SJCRH30 (cell line): ENCODE results near the gene RIBC1. TPM values are rescaled to one million over a fixed set of nuclear protein-coding genes. Genes with fewer than 3 reads are reported as not detected.
"Not testable (repeated sequence)": the region's sequence is repeated elsewhere in the genome, so short reads cannot be mapped to it uniquely, and the experiment has no call there.

Source experiments
- DNase-seq, 2 experiments: peaks; one replicate each; pipeline ENCODE4 v3.0.0-alpha.2; 2015 to 2020
- H3K27ac ChIP-seq: fragments of 250-450 bp; sonication (Bioruptor Pico); 2 replicates; pipeline ENCODE4 v1.5.1; 2020; ENCODE audit warnings: mild to moderate bottlenecking, moderate library complexity
- H3K27me3 ChIP-seq: fragments of 250-450 bp; sonication (Bioruptor Pico); 2 replicates; pipeline ENCODE4 v1.5.1; 2020; ENCODE audit warnings: mild to moderate bottlenecking, moderate library complexity
- H3K36me3 ChIP-seq: fragments of 250-450 bp; sonication (Bioruptor Pico); 2 replicates; pipeline ENCODE4 v1.5.1; 2020; ENCODE audit warnings: mild to moderate bottlenecking, moderate library complexity
- H3K4me1 ChIP-seq: fragments of 250-450 bp; sonication (Bioruptor Pico); 2 replicates; pipeline ENCODE4 v1.5.1; 2020; ENCODE audit warnings: mild to moderate bottlenecking, moderate library complexity
- H3K4me3 ChIP-seq: fragments of 250-450 bp; sonication (Bioruptor Pico); 2 replicates; pipeline ENCODE4 v1.5.1; 2020; ENCODE audit warnings: mild to moderate bottlenecking, moderate library complexity
- H3K9me3 ChIP-seq: fragments of 250-450 bp; sonication (Bioruptor Pico); replicated peaks from 2 replicates; pipeline ENCODE4 v1.5.1; 2020; ENCODE audit warnings: mild to moderate bottlenecking, moderate library complexity
- total RNA-seq: library from RNA; depleted of rRNA; stranded (reverse); fragments of >200 nt; shearing (Covaris generic); gene quantifications from 2 replicates; pipeline ENCODE4 v1.2.3, GENCODE V29; 2014; rRNA removed

Gene RIBC1
- total RNA-seq: 0.32 and 0.33 TPM in 2 replicates

DNA sequence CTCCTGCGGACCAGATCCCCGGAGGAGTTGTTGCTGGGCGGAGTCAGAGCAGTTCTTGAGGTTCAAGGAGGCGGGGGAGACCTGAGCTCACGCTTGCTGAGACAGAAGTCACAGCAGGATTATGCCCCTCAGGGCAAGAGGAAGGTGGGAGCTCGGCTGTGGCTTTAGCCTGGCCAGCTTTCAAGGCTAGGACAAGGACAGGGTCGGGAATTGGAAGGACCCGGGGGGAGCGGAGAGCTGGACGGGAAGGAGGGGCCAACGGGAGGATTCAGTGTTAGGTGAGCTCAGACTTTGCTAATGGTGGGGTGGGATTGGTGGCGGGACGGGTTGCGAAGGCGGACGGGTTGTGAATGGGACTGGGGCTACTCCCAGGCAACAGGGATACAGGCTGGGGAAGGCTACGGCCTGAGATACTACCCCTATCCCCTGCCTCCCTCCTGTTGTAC lies at the start of gene RIBC1:
Gene RIBC1, plus strand, starts transcription at position 13 of the 446 bp plus-strand sequence. CDS start 3,404 bp downstream, outside the sequence.
- H3K4me1 ChIP-seq: no peaks in the 10 kb centered on the region
- peak within 1 kb of the TSS; percentile 98 for H3K27ac ChIP-seq
- H3K4me3 ChIP-seq: peak within 1 kb of the TSS; percentile 89
- DNase-seq: no peak
- H3K9me3 ChIP-seq: no peaks in the 10 kb centered on the region
- H3K27me3 ChIP-seq: no peaks in the 10 kb centered on the region
- no peaks in the 10 kb centered on the region for H3K36me3 ChIP-seq

DNA sequence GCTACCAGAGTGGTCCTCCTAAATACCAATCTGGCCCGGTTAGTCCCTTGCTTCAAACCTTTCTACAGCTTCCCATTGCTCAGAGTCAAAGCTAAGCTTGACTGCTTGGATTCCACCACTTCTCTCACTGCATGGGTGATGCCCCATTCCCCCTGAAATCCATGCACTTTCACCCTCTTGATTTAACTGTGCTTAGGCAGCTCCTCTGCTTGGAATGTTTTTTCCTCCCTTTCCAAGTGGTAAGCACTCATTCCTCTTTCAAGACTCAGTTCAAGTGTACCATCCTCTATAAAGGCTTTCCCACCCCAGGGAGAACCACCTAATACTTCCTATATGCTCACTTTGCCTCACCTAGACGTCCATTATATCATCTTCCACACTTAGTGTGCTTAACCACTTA lies 49.4 kb upstream of the RIBC1 start:
- H3K27me3 ChIP-seq: no peaks in the 10 kb centered on the region
- H3K4me1 ChIP-seq: no peaks in the 10 kb centered on the region
- H3K4me3 ChIP-seq: no peak overlapping the region
- DNase-seq: no peak
- H3K36me3 ChIP-seq: 0 out of 2 replicates have a peak, but pooled peaks cover 2% of the 10 kb centered on the region
- H3K27ac ChIP-seq: no peak overlapping the region
- H3K9me3 ChIP-seq: no peaks in the 10 kb centered on the region

DNA sequence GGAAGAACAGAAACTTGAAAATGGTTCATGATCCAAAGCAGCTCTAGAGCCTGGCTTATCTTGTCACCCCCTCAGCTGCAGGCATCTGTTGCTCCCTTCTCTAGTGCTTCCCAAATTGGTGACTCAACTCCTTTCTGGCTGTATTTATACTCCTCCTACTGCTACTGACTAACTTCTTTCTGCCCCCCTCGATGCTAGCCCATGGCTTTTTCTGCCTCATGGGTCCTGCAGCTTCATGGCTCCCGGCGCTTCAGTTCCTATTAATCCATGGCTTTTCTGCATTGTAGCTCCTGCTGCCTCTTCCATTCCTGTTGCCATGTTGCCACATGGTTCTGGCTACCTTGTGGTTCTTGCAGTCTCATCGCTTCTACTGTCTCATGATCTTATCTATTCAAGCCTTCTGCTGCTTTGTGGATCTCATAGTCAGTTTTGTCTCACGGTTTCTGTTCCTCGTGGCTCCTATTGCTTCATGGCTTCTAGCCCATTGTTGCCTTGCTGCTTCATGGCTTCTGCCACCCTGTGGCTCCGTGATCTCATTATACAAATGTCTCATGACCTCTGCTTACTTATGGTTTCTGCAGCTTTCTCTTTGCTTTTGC lies 48.4 kb upstream of the RIBC1 start:
- H3K9me3 ChIP-seq: no peaks in the 10 kb centered on the region
- DNase-seq: no peak
- H3K27me3 ChIP-seq: no peaks in the 10 kb centered on the region
- H3K36me3 ChIP-seq: 0 out of 2 replicates have a peak, but pooled peaks cover 2% of the 10 kb centered on the region
- no peaks in the 10 kb centered on the region for H3K4me1 ChIP-seq
- H3K4me3 ChIP-seq: no peak overlapping the region
- H3K27ac ChIP-seq: no peak overlapping the region

DNA sequence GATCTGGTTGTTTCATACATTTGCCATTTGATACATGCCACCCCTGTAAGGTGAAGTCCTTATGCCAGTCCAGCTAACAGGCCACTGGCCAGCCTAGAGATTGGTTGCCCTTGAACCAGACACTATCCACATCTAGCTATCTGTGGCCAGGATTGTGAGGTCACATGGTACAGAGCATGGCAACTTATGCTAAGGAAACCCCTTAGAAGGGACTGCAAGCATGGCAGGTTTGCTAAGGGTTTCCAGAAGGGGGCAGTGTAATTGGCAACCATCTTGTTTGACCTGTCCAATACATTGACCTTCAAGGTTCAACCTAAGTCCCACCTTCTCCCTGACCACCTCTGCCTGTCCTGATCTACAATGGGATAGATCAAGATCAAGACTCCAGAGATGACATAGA lies 47.8 kb upstream of the RIBC1 start:
- no peak overlapping the region for H3K27ac ChIP-seq
- H3K4me3 ChIP-seq: no peak overlapping the region
- no peaks in the 10 kb centered on the region for H3K27me3 ChIP-seq
- DNase-seq: no peak
- H3K36me3 ChIP-seq: 0 out of 2 replicates have a peak, but pooled peaks cover 2% of the 10 kb centered on the region
- H3K4me1 ChIP-seq: no peaks in the 10 kb centered on the region
- H3K9me3 ChIP-seq: no peaks in the 10 kb centered on the region

DNA sequence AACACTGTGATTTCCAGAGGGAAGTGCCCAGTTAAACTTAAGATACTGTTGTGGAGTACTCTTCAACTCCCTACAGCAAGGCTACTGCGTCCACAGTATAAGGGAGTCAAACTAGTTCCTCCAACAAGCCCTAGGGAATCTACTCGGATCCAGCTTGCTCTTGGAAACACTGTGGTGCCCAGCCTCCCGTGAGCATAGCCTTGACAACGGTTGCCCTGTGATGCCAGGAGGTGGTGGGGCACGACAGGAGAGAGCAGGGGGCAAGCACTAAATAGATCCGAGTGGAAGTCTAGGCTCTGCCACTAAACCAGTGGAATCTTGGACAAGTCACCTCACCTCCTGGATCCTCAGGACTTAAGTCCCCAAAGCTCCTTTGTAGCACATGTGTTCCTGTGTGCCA lies 45.8 kb upstream of the RIBC1 start:
- no peak for DNase-seq
- Histone ChIP-seq H3K27ac (no peak overlapping the region), H3K36me3 (0 out of 2 replicates have a peak, but pooled peaks cover 2% of the 10 kb centered on the region), H3K4me3 (no peak overlapping the region), H3K4me1 (no peaks in the 10 kb centered on the region), H3K9me3 (no peaks in the 10 kb centered on the region), H3K27me3 (no peaks in the 10 kb centered on the region)

DNA sequence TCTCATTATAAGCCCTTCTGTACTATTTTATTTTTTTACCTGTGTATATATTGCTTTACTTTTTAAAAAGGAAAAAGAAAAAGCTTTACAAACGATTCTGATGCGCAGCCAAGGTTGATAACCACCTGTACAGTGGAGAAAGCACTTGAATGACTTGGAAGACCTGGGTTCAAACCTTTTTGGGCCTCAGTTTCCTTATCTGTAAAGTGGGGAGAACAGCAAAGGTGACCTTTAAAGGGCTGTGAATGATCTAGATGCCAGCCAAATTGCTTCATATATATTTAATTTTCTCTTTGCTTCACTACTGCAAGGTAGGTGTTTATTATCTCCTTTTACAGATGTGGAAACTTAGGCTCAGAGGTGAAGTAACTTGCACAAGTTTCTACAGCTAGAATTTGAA lies 45.2 kb upstream of the RIBC1 start:
- Histone ChIP-seq H3K36me3 (0 out of 2 replicates have a peak, but pooled peaks cover 2% of the 10 kb centered on the region), H3K9me3 (no peaks in the 10 kb centered on the region), H3K27me3 (no peaks in the 10 kb centered on the region), H3K4me1 (no peaks in the 10 kb centered on the region), H3K27ac (no peak overlapping the region), H3K4me3 (no peak overlapping the region)
- no peak for DNase-seq

DNA sequence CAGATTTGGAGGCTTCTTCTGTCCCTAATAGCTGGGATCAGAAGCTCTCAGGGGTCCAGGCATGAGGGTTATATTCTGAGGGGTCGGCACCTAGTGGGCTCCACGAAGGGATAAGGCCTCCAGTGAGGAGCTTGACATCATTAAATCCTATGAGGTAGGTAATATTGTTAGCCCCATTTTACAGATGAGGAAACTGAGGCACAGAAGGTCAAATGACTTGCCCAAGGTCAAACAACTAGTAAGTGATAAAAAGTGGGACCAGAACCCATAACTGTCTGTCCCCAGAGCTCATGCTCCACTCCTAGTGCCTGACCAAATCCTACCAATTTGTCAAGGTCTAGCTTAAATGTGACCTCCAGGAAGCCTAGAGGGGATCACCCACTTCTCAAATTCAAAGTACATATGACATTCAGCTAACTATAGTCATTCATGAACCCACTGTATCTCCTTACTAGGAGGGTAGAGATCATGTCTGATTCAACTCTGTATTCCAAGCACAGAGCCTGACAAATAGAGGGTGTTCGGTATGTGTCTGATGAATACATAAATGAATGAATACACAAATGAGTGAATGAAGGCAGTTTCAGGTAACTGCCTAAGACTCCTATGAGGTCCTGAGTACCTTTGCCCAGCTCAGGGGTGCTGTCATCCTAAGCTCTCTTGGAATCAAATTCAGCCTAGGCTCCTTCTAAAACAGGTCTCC lies 43.5 kb upstream of the RIBC1 start:
- no peaks in the 10 kb centered on the region for H3K27me3 ChIP-seq
- H3K27ac ChIP-seq: no peak overlapping the region
- H3K4me3 ChIP-seq: no peak overlapping the region
- 0 out of 2 replicates have a peak, but pooled peaks cover 2% of the 10 kb centered on the region for H3K36me3 ChIP-seq
- H3K4me1 ChIP-seq: no peaks in the 10 kb centered on the region
- DNase-seq: no peak
- H3K9me3 ChIP-seq: no peaks in the 10 kb centered on the region

DNA sequence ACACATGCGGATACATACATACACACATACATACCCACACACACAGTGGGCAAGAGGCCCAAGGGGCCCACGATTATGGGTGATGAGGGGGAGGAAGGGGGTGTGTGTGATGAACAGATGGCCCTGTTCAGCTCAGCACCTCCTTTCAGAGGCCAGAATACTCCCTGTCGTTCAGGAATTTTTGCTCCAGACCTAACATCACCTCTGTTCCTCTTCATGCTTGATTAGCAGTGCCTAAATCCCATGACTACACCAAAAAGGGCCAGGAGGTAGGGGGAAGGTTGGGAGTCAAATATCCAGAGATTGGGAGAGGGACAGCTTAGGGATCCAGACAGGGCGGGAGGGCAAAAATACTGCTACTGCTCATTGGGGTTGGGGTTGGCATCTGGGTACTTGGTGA lies 42.9 kb upstream of the RIBC1 start:
- Histone ChIP-seq H3K4me1 (no peaks in the 10 kb centered on the region), H3K36me3 (0 out of 2 replicates have a peak, but pooled peaks cover 2% of the 10 kb centered on the region), H3K4me3 (no peak overlapping the region), H3K27ac (no peak overlapping the region), H3K9me3 (no peaks in the 10 kb centered on the region), H3K27me3 (no peaks in the 10 kb centered on the region)
- no peak for DNase-seq

DNA sequence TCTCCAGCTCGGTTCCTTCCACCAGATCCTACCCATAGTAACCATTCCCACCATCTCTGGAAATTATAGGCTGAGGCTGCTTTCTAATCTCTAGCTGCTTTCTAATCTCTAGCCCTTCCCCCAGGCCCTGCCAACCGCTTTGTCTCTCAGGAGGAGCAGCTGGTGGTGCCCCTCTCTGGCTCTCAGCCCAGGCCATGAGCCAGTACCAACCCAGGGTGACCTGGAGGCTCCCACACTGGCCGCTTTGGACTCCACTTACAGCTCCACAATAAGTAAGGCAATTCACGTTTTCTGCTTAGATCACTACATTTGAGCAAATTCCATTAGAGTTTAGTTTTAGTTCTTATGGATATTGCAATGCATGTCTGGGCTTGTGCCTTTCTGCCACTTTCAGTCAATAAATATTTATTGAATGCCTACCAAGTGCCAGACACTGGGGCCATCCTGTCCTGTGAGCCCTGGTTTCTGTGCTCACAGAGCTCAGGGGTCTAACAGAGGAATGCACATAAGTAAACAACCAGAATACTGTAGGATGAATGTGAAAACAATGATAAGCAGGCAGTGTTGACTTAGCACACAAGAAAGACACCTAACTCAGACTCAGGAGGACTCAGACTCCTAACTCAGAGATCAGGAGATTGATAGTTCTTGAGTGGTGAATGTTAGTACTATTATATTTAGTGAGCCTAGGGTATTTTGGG lies 39.1 kb upstream of the RIBC1 start:
- Histone ChIP-seq H3K36me3 (no peaks in the 10 kb centered on the region), H3K9me3 (no peaks in the 10 kb centered on the region), H3K27ac (no peak overlapping the region), H3K4me1 (no peaks in the 10 kb centered on the region), H3K4me3 (no peak overlapping the region), H3K27me3 (no peaks in the 10 kb centered on the region)
- no peak for DNase-seq

DNA sequence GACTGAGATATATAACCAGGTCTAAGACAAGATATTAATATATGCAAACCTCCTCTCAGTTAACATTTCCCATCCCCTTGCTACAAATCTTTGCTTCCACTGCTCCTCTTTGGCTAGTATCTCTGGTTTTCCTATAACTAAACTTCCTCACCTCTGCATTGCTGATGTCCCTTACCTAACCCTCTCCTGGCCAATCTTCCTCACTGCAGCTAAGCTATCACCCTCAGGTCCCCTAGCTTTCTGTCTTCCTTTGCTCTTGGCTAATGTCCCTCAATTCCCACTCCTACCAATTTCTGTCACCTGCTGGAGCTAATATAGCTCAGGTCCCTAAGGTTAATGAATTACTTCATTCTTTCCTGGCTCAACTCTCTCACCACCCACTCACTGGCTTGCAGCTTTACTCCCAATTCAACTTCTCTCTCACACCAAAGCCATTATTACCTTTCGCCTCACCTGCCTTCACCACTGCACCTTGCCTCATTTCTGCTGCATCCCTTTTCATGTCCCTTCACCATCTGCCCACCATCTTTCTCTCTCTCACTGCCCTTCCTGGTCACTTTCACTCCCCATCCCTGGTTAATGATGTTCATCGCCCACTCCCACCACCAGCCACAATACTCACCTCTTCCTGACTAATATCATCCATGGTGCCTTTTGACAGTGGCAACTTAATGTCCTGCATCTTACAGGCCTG lies 26.9 kb upstream of the RIBC1 start:
- Histone ChIP-seq H3K4me1 (no peaks in the 10 kb centered on the region), H3K27ac (no peak overlapping the region), H3K27me3 (no peaks in the 10 kb centered on the region), H3K4me3 (no peak overlapping the region), H3K36me3 (peaks cover 2% of the 10 kb centered on the region; the same call in 1 of the 2 replicates), H3K9me3 (no peaks in the 10 kb centered on the region)
- DNase-seq: no peak

DNA sequence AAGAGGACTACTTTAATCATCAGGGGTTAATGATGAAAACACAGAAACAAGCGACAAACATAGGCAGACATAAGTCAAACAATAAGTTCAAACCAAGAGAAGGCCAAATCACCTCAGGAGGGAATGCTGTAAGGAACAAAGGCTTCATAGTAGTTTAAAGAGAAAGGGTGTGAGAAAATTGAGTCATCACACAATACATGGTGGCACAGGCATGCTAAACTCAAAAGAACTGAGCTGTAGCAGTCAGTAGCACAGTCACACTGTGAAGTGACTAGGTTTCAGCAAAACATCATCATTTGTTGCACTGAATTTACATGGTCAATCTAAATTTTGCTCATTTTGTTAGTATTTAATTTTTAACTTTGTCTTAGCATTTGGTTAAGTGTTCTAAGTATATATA lies 24.5 kb upstream of the RIBC1 start:
- Histone ChIP-seq H3K27ac (no peak overlapping the region), H3K9me3 (no peaks in the 10 kb centered on the region), H3K4me3 (no peak overlapping the region), H3K36me3 (peaks cover 5% of the 10 kb centered on the region; the same call in 1 of the 2 replicates), H3K4me1 (no peaks in the 10 kb centered on the region), H3K27me3 (no peaks in the 10 kb centered on the region)
- no peak for DNase-seq

DNA sequence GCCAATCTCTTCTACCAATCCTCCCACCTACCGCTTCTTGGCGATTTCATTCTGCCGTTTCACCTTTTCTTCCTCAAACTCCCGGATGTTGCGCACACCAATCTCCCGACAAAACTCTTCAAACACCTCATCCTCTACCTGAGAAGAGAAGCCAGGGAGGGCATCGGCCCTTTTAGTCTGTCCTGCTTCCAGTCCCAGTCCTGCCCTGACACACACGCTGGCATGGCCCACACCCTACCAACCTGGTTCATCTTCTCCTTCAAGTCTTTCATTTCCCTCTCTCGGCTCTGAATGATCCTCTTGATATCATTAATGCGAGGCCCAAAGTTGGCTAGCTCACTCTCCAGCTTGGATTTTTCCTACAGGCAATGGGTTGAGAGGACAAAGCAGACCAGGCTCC lies 19.1 kb upstream of the RIBC1 start:
- no peaks in the 10 kb centered on the region for H3K27me3 ChIP-seq
- 0 out of 2 replicates have a peak, but pooled peaks cover 3% of the 10 kb centered on the region for H3K36me3 ChIP-seq
- no peak overlapping the region for H3K4me3 ChIP-seq
- no peaks in the 10 kb centered on the region for H3K9me3 ChIP-seq
- H3K27ac ChIP-seq: no peak overlapping the region
- no peak for DNase-seq
- H3K4me1 ChIP-seq: no peaks in the 10 kb centered on the region

DNA sequence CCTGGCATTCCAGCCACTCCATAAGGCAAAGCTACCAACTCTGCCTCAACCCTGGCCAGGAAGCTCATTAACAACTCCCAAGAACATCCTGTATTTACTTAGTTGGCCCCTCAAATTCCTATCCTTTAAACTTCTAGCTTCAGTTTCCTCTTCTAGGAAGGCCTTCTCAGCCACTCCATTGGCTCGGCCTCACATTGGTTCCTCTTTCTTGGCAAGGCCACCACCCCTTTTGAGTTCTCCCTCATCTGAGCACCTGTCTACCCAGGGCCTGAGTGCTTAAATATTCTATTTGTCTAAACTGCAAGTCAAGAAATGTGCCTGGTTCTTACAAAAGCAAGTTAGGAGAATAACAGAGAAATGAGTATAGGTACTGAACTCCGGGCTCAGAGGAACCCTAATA lies 10.2 kb upstream of the RIBC1 start:
- no peak for DNase-seq
- Histone ChIP-seq H3K27me3 (no peaks in the 10 kb centered on the region), H3K4me1 (no peaks in the 10 kb centered on the region), H3K9me3 (no peaks in the 10 kb centered on the region), H3K36me3 (peaks cover 2% of the 10 kb centered on the region; the same call in 1 of the 2 replicates), H3K4me3 (no peak overlapping the region), H3K27ac (no peak overlapping the region)

DNA sequence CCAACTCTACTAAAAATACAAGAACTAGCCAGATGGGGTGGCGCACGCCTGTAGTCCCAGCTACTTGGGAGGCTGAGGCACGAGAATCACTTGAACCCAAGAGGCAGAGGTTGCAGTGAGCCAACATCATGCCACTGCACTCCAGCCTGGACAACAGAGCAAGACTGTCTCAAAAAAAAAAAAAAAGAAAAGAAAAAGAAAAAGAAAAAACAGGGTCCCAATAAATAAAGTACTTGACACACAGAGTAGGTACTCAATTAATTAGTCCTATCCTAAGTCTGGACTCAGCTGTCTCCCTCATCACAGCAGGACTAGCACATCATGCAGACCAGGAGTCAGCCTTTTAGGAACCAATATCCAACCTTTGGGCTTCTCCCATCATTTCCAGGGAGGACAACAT lies 2.3 kb upstream of the RIBC1 start:
- DNase-seq, H3K9me3 ChIP-seq, H3K4me3 ChIP-seq: not testable (repeated sequence)

More for the DNA sequence above, 2.3 kb upstream of the RIBC1 start:
- not testable (repeated sequence) for H3K27ac ChIP-seq, H3K27me3 ChIP-seq, H3K4me1 ChIP-seq, H3K36me3 ChIP-seq
